Kidney (tissue), 14 donors: ENCODE results near the gene RGN. TPM values are rescaled to one million over a fixed set of nuclear protein-coding genes. Genes with fewer than 3 reads are reported as not detected.
A peak's percentile ranks its signal among the peaks of the same experiment; 100 is the strongest.
"Not testable (repeated sequence)": the region's sequence is repeated elsewhere in the genome, so short reads cannot be mapped to it uniquely, and the experiment has no call there.

Experiments used
- DNase-seq, 5 donors: peaks; one replicate each; pipeline ENCODE4 v3.0.0-alpha.2; 2013 to 2020
- FAIRE-seq: peaks from 2 replicates; lab custom pipeline; 2012; peaks lifted over from hg19 to GRCh38; lab: Jason Lieb, UNC
- H3K27ac ChIP-seq, 2 donors: one replicate each; pipeline ENCODE4 v1.7.0; 2013; ENCODE audit warnings: low read depth in 2 of 2, low read length in 2 of 2, inconsistent platforms in 1 of 2
- H3K27me3 ChIP-seq: one replicate; pipeline ENCODE4 v1.7.1; 2013; ENCODE audit warnings: low read length, inconsistent platforms; ENCODE audit not compliant: control insufficient read depth, insufficient read depth
- H3K36me3 ChIP-seq, 3 donors: one replicate each; pipeline versions ENCODE4 v1.7.0 to v1.7.1; 2013; ENCODE audit warnings: low read length in 3 of 3, control low read depth in 1 of 3, inconsistent platforms in 1 of 3; ENCODE audit not compliant: insufficient read depth in 3 of 3, control insufficient read depth in 2 of 3
- H3K4me1 ChIP-seq, 3 donors: one replicate each; pipeline versions ENCODE4 v1.7.0 to v1.7.1; 2013; ENCODE audit warnings: low read length in 3 of 3, inconsistent platforms in 1 of 3, low read depth in 1 of 3; ENCODE audit not compliant: control insufficient read depth in 2 of 3, insufficient read depth in 2 of 3
- H3K4me3 ChIP-seq, 3 donors: one replicate each; pipeline versions ENCODE4 v1.7.0 to v1.8.1; 2013; ENCODE audit warnings: low read length in 3 of 3, control low read depth in 1 of 3, inconsistent platforms in 1 of 3
- H3K9ac ChIP-seq, 3 donors: one replicate each; pipeline versions ENCODE4 v1.7.0 to v1.7.1; 2013; ENCODE audit warnings: low read length in 3 of 3, control low read depth in 1 of 3, inconsistent platforms in 1 of 3
- H3K9me3 ChIP-seq, 3 donors: one replicate each; pipeline versions ENCODE4 v1.7.0 to v1.7.1; 2013; ENCODE audit warnings: low read length in 3 of 3, control low read depth in 1 of 3, inconsistent platforms in 1 of 3; ENCODE audit not compliant: control insufficient read depth in 2 of 3, insufficient read depth in 1 of 3
- CTCF ChIP-seq: IDR thresholded peaks from 3 replicates; pipeline ENCODE4 v1.5.1; 2012; ENCODE audit warnings: mild to moderate bottlenecking, moderate library complexity, borderline replicate concordance; ENCODE audit not compliant: insufficient read depth; ENCODE audit errors: extremely low read depth
- intact Hi-C: fragments of 100-400 bp; cut with DNase I; formaldehyde crosslinking; loops from one replicate; pipeline ENCODE4 v1.11.1; 2022
- polyA plus RNA-seq: library from polyadenylated mRNA; stranded (reverse); fragments of 350-450 nt; fragmentation: Illumina TruSeq; extraction: RNeasy Lipid Tissue Mini Kit (QIAGEN cat#74804); gene quantifications from one replicate; pipeline ENCODE4 v1.2.3, GENCODE V29; 2014; ENCODE audit warnings: low read depth, low replicate concordance; ENCODE audit not compliant: insufficient read depth
- total RNA-seq: library from RNA; stranded (reverse); fragmentation: NEBNext Ultra II Directional; extraction: Animal tissue kit (Norgen Biotek cat#: 25700); gene quantifications from one replicate; pipeline ENCODE4 v1.2.1, GENCODE V29; 2021
- donor health status: control.
- donor health status: control.
- donor health status: control.
- donor health status: control.
- donor health status: control.
- donor health status: DM: yes; HTN: yes; CAD: no.
- donor health status: Normal renal cell carcinoma (clear cell type).

RGN gene
- total and polyA plus RNA-seq, 2 donors from 2014 or later = 11.9 to 89.1 TPM

- no peaks in the 10 kb centered on the region for H3K36me3 ChIP-seq
- H3K9me3 ChIP-seq = no peaks in the 10 kb centered on the region
- TF ChIP-seq CTCF = no peak
- no peaks in the 10 kb centered on the region for H3K27me3 ChIP-seq
- no peak overlapping the region for H3K27ac ChIP-seq
- no peak overlapping the region for H3K9ac ChIP-seq
- DNase-seq (no peak), FAIRE-seq (no peak)
- H3K4me1 ChIP-seq = no peaks in the 10 kb centered on the region
- intact Hi-C loops = no loop called here
- no peak overlapping the region for H3K4me3 ChIP-seq
These were observed 34.2 kb downstream of the RGN start for GRCh38 chrX:47112316-47112954.

GRCh38 chrX:47116551-47117110, 38.4 kb downstream of the RGN start:
- FAIRE-seq, H3K4me3 ChIP-seq, H3K27ac ChIP-seq, H3K36me3 ChIP-seq, H3K4me1 ChIP-seq, H3K9ac ChIP-seq, intact Hi-C loops, H3K9me3 ChIP-seq, DNase-seq, H3K27me3 ChIP-seq: not testable (repeated sequence)

GRCh38 chrX:47124466-47124865, 46.2 kb downstream of the RGN start:
- H3K36me3 ChIP-seq, H3K27ac ChIP-seq, intact Hi-C loops, H3K4me3 ChIP-seq, H3K27me3 ChIP-seq, H3K9ac ChIP-seq, DNase-seq, H3K4me1 ChIP-seq, H3K9me3 ChIP-seq, FAIRE-seq: not testable (repeated sequence)

- H3K36me3 ChIP-seq = no peaks in the 10 kb centered on the region
- H3K4me1 ChIP-seq = no peaks in the 10 kb centered on the region
- DNase-seq (peak; percentile 92 to 97 (median 95)), FAIRE-seq (peak; percentile 98)
- TF ChIP-seq CTCF = no peak
- peak overlapping the region; percentile 84 to 92 (median 88) for H3K4me3 ChIP-seq
- intact Hi-C loops = no loop called here
- H3K9ac ChIP-seq = peak overlapping the region; percentile 48 to 72 (median 71)
- H3K27ac ChIP-seq = peak overlapping the region; percentile 71 to 80
- H3K9me3 ChIP-seq = no peaks in the 10 kb centered on the region
- H3K27me3 ChIP-seq = no peaks in the 10 kb centered on the region
These were observed 51.1 kb downstream of the RGN start for GRCh38 chrX:47129157-47129898.
